H9 (cell line): ENCODE data around the gene DNAJC8. TPM values are rescaled to one million over a fixed set of nuclear protein-coding genes. Genes with fewer than 3 reads are reported as not detected.

Experiments
- DNase-seq: peaks from one replicate; pipeline ENCODE4 v3.0.0-alpha.2; 2017
- H2AFZ ChIP-seq: one replicate; pipeline ENCODE4 v1.6.1; 2013; ENCODE audit warnings: mild to moderate bottlenecking, low read length, control low read depth, moderate library complexity
- H2AK5ac ChIP-seq: 2 replicates; pipeline ENCODE4 v1.6.1; 2013; ENCODE audit warnings: low read length, control low read depth, mixed read lengths; ENCODE audit not compliant: insufficient read length
- H2BK120ac ChIP-seq: one replicate; pipeline ENCODE4 v1.6.1; 2013; ENCODE audit warnings: low read depth, mild to moderate bottlenecking, low read length, control low read depth, inconsistent platforms; ENCODE audit not compliant: poor library complexity, severe bottlenecking
- H2BK12ac ChIP-seq: 2 replicates; pipeline ENCODE4 v1.6.1; 2013; ENCODE audit warnings: low read length, control low read depth, mixed read lengths, low read depth; ENCODE audit not compliant: insufficient read length
- H2BK15ac ChIP-seq: 2 replicates; pipeline ENCODE4 v1.6.1; 2013; ENCODE audit warnings: low read depth, low read length, control low read depth
- H2BK20ac ChIP-seq: one replicate; pipeline ENCODE4 v1.6.1; 2013; ENCODE audit warnings: low read depth, mild to moderate bottlenecking, low read length, control low read depth, inconsistent platforms; ENCODE audit not compliant: poor library complexity, severe bottlenecking
- H2BK5ac ChIP-seq: 2 replicates; pipeline ENCODE4 v1.6.1; 2013; ENCODE audit warnings: low read length, control low read depth, mixed read lengths; ENCODE audit not compliant: insufficient read length
- H3K14ac ChIP-seq: 2 replicates; pipeline ENCODE4 v1.6.1; 2013; ENCODE audit warnings: low read length, control low read depth; ENCODE audit not compliant: insufficient read depth
- H3K18ac ChIP-seq: 2 replicates; pipeline ENCODE4 v1.6.1; 2013; ENCODE audit warnings: low read depth, mild to moderate bottlenecking, mixed read lengths, low read length, control low read depth; ENCODE audit not compliant: insufficient read length
- H3K23ac ChIP-seq: 2 replicates; pipeline ENCODE4 v1.6.1; 2013; ENCODE audit warnings: low read length, control low read depth, mixed read lengths, low read depth; ENCODE audit not compliant: insufficient read length
- H3K23me2 ChIP-seq: 2 replicates; pipeline ENCODE4 v1.6.1; 2013; ENCODE audit warnings: low read depth, mild to moderate bottlenecking, mixed read lengths, low read length, control low read depth; ENCODE audit not compliant: insufficient read length, poor library complexity, severe bottlenecking
- H3K27ac ChIP-seq: 2 replicates; pipeline ENCODE4 v1.5.1; 2013; ENCODE audit warnings: low read length, control low read depth, mixed read lengths, low read depth; ENCODE audit not compliant: insufficient read length
- H3K27me3 ChIP-seq: 2 replicates; pipeline ENCODE4 v1.6.1; 2013; ENCODE audit warnings: low read length, control low read depth, inconsistent platforms; ENCODE audit not compliant: insufficient read depth
- H3K4ac ChIP-seq: 2 replicates; pipeline ENCODE4 v1.6.1; 2013; ENCODE audit warnings: low read depth, mild to moderate bottlenecking, control low read depth, inconsistent platforms, low read length, moderate library complexity
- H3K4me1 ChIP-seq: 2 replicates; pipeline ENCODE4 v1.6.1; 2013; ENCODE audit warnings: low read length, control low read depth, inconsistent platforms; ENCODE audit not compliant: insufficient read depth
- H3K4me2 ChIP-seq: 2 replicates; pipeline ENCODE4 v1.6.1; 2013; ENCODE audit warnings: low read length, control low read depth, mixed read lengths; ENCODE audit not compliant: insufficient read length, insufficient read depth
- H3K56ac ChIP-seq: 2 replicates; pipeline ENCODE4 v1.6.1; 2013; ENCODE audit warnings: low read depth, mild to moderate bottlenecking, mixed read lengths, low read length, control low read depth; ENCODE audit not compliant: insufficient read length
- H3K79me1 ChIP-seq: 2 replicates; pipeline ENCODE4 v1.6.1; 2013; ENCODE audit warnings: low read depth, mild to moderate bottlenecking, moderate library complexity, low read length, control low read depth, inconsistent platforms; ENCODE audit not compliant: insufficient read depth, poor library complexity, severe bottlenecking
- H3K79me2 ChIP-seq: 2 replicates; pipeline ENCODE4 v1.6.1; 2013; ENCODE audit warnings: low read length, control low read depth, inconsistent platforms; ENCODE audit not compliant: insufficient read depth
- H3K9ac ChIP-seq: 2 replicates; pipeline ENCODE4 v1.6.1; 2013; ENCODE audit warnings: low read length, control low read depth, mixed read lengths; ENCODE audit not compliant: insufficient read length; ENCODE audit errors: extremely low read depth
- H3K9me3 ChIP-seq: one replicate; pipeline ENCODE4 v1.6.1; 2013; ENCODE audit warnings: low read depth, low read length, inconsistent platforms; ENCODE audit not compliant: control insufficient read depth
- H3T11ph ChIP-seq: one replicate; pipeline ENCODE4 v1.6.1; 2013; ENCODE audit warnings: mild to moderate bottlenecking, low read length, control low read depth, inconsistent platforms
- H4K20me1 ChIP-seq: one replicate; pipeline ENCODE4 v1.6.1; 2013; ENCODE audit not compliant: control insufficient read depth, insufficient read length, insufficient read depth
- H4K5ac ChIP-seq: 2 replicates; pipeline ENCODE4 v1.6.1; 2013; ENCODE audit warnings: low read depth, mild to moderate bottlenecking, mixed read lengths, low read length, control low read depth; ENCODE audit not compliant: insufficient read length
- H4K8ac ChIP-seq: replicated peaks from 2 replicates; pipeline ENCODE4 v1.6.1; 2013; ENCODE audit warnings: low read length, control low read depth, mixed read lengths, low read depth; ENCODE audit not compliant: insufficient read length
- H4K91ac ChIP-seq: 2 replicates; pipeline ENCODE4 v1.6.1; 2013; ENCODE audit warnings: low read depth, mild to moderate bottlenecking, moderate library complexity, mixed read lengths, low read length, control low read depth; ENCODE audit not compliant: insufficient read length
- H3K27ac Mint-ChIP-seq, 3 experiments: 2 replicates in 2 of 3; 3 replicates in 1 of 3; pipeline ENCODE4 v1.8.0; 2020 to 2021; ENCODE audit warnings: mixed read lengths in 3 of 3, mild to moderate bottlenecking in 1 of 3, moderate library complexity in 1 of 3
- H3K27me3 Mint-ChIP-seq: 2 replicates; pipeline ENCODE4 v1.8.0; 2021; ENCODE audit warnings: low read depth, mild to moderate bottlenecking, moderate library complexity, mixed read lengths
- H3K36me3 Mint-ChIP-seq, 3 experiments: 2 replicates in 2 of 3; 3 replicates in 1 of 3; pipeline ENCODE4 v1.8.0; 2020 to 2021; ENCODE audit warnings: low read depth in 3 of 3, mixed read lengths in 3 of 3; ENCODE audit not compliant: insufficient read depth in 1 of 3
- H3K4me1 Mint-ChIP-seq, 2 experiments: 2 replicates each; pipeline ENCODE4 v1.8.0; 2020; ENCODE audit warnings: mixed read lengths in 2 of 2
- H3K4me3 Mint-ChIP-seq, 2 experiments: 2 replicates in 1 of 2; 3 replicates in 1 of 2; pipeline ENCODE4 v1.8.0; 2020 to 2021; ENCODE audit warnings: mild to moderate bottlenecking in 2 of 2, mixed read lengths in 2 of 2, moderate library complexity in 1 of 2
- H3K9me3 Mint-ChIP-seq, 2 experiments: 2 replicates in 1 of 2; 3 replicates in 1 of 2; pipeline ENCODE4 v1.8.0; 2020; ENCODE audit warnings: mild to moderate bottlenecking in 2 of 2, mixed read lengths in 2 of 2, moderate library complexity in 1 of 2
- WGBS: extraction: QIAGEN DNeasy Blood & Tissue Kit; methylation state at CpG from one replicate; pipeline ENCODE4 v1.1.7; 2013; ENCODE audit warnings: missing lambda C conversion rate, low lambda C conversion rate, mixed read lengths; ENCODE audit not compliant: insufficient read length; ENCODE audit errors: extremely low coverage; 5-methylcytosine and 5-hydroxymethylcytosine counted together
- total RNA-seq: library from RNA; stranded (reverse); gene quantifications from 2 replicates; pipeline ENCODE4 v1.2.1, GENCODE V29; 2021
- TF ChIP-seq, protein P1 (sequence below): fragments of 200-600 bp; sonication (generic); conservative IDR thresholded peaks from 3 replicates; pipeline ENCODE4 v1.8.0; 2021; ENCODE audit warnings: antibody characterized with exemption, mild to moderate bottlenecking

DNAJC8 gene
- total RNA-seq, 1 experiment from 2014 or later: 132 TPM

DNA sequence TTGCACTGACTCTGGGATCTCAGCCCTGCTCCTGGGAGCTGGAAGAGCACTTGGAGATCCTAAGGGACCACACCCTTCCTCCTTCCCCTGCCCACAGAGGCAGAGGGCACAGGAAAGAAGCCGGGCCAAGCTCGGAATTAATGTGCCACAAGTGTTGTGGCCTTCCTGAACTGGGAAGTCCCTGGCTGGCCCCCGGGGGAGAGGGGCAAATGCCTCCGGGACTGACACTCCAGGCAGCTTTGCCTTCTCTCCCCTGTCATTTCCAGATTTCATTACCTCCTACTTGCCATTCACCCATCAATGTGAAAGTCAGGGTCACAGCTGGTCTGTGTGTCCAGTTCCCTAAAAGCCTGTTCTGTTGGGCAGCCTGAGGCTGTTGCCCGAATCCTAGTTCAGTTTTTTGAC lies 48.1 kb upstream of the DNAJC8 start:
- Mint-ChIP-seq H3K4me1 (peaks cover 3 to 8% of the 10 kb centered on the region in 2 experiments; a peak in 2 of 4 replicates), H3K36me3 (peaks cover 26 to 65% (median 42%) of the 10 kb centered on the region in 3 experiments; a peak in 6 of 7 replicates), H3K9me3 (no peaks in the 10 kb centered on the region), H3K4me3 (no peak overlapping the region), H3K27me3 (no peaks in the 10 kb centered on the region), H3K27ac (peak overlapping the region in 1 of 3 experiments; percentile 75; a peak in 2 of 7 replicates)
- H2BK20ac ChIP-seq: no peak overlapping the region
- no peak overlapping the region for H3K14ac ChIP-seq
- no peak overlapping the region for H2BK12ac ChIP-seq
- no peaks in the 10 kb centered on the region for H3K79me2 ChIP-seq
- H3K23me2 ChIP-seq: no peaks in the 10 kb centered on the region
- no peak overlapping the region for H2BK5ac ChIP-seq
- no peak overlapping the region for H2AK5ac ChIP-seq
- no peak overlapping the region for H4K8ac ChIP-seq
- no peak overlapping the region for H4K91ac ChIP-seq
- WGBS: no CpG with 5 or more reads among the region's 5 CpGs
- no peaks in the 10 kb centered on the region for H3K27me3 ChIP-seq
- no peak overlapping the region for H4K5ac ChIP-seq
- TF ChIP-seq, protein P1, sequence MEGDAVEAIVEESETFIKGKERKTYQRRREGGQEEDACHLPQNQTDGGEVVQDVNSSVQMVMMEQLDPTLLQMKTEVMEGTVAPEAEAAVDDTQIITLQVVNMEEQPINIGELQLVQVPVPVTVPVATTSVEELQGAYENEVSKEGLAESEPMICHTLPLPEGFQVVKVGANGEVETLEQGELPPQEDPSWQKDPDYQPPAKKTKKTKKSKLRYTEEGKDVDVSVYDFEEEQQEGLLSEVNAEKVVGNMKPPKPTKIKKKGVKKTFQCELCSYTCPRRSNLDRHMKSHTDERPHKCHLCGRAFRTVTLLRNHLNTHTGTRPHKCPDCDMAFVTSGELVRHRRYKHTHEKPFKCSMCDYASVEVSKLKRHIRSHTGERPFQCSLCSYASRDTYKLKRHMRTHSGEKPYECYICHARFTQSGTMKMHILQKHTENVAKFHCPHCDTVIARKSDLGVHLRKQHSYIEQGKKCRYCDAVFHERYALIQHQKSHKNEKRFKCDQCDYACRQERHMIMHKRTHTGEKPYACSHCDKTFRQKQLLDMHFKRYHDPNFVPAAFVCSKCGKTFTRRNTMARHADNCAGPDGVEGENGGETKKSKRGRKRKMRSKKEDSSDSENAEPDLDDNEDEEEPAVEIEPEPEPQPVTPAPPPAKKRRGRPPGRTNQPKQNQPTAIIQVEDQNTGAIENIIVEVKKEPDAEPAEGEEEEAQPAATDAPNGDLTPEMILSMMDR: no peak
- H3K4me1 ChIP-seq: no peaks in the 10 kb centered on the region
- DNase-seq: no peak
- no peak overlapping the region for H2BK15ac ChIP-seq
- H2AFZ ChIP-seq: no peak overlapping the region
- H3K23ac ChIP-seq: no peak overlapping the region
- no peak overlapping the region for H3K9ac ChIP-seq
- no peak overlapping the region for H3K27ac ChIP-seq
- H3K18ac ChIP-seq: no peak overlapping the region
- no peak overlapping the region for H2BK120ac ChIP-seq
- no peaks in the 10 kb centered on the region for H4K20me1 ChIP-seq
- H3K79me1 ChIP-seq: no peaks in the 10 kb centered on the region
- no peak overlapping the region for H3T11ph ChIP-seq
- H3K9me3 ChIP-seq: no peaks in the 10 kb centered on the region
- H3K4me2 ChIP-seq: no peak overlapping the region
- no peak overlapping the region for H3K56ac ChIP-seq
- no peak overlapping the region for H3K4ac ChIP-seq
